Activated T-cell treated with anti-CD3 and anti-CD28 coated beads, Interleukin-2, amount 50 U/mL, for 1 hour (primary cell): Measurements from ENCODE around the gene KLHL25.

Experiments used
- DNase-seq: peaks from one replicate; pipeline ENCODE4 v3.0.0-alpha.2; 2020

The KLHL25 gene

DNA sequence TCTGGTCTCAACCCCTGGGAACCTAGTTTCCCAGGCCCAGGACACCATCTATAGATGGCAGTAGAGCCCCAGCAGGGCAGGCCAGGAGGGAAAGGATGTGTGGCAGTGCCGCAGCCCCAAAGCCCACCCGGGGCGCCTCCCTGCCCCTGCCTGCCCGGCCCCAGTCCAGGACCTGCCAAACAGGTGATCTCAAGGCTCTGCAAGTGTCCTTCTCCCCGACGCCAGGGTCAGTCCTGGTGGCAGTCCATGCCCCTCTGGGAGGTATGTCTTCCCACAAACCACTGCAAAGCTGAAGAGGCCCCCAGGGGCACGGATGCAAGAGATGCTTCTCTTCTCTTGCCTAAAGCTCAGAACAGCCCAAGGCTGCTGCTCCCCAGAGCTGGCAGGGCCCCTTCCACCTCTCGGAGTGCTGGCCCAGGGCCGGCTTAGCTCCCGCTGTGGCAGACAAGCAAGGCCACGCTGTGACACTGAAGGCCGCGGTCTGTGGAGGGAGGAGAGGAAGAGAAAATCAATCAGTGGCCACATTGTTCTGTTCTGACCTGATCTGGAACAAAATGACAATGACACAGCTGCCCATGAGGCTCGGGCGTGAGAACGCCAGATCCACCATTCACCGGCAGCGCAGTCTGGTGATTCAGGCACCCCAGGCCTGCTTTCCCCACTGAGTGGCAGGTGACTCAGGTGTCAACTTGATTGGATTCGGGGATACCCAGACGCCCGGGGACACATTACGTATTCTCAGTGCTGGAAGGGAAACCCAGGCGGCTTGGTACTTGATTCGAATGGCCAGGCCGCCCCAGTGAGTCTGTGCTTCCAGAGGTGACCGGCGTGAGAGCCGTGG, 34.0 kb downstream of the KLHL25 start:
- DNase-seq = no peak

GRCh38 chr15:85760049-85760448, 34.7 kb downstream of the KLHL25 start:
- no peak for DNase-seq

GRCh38 chr15:85759376-85759775, 35.3 kb downstream of the KLHL25 start:
- DNase-seq = no peak

DNA sequence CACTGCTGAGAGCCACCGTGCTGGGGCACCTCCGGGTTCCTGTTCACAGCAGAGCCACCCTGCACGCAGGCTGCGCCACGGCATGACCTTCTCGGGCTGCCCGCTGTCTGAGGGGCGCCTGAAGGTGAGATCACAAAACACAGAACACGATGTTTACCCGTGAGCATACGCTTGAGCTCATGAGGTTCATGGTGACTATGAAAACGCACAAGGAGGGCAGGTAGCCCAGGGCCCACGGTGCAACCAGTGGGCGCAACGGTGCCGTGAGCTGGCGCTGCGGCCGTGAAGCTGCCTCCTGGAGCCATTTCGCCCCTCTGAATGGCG, 36.1 kb downstream of the KLHL25 start:
- DNase-seq = no peak

GRCh38 chr15:85757939-85758654, 36.6 kb downstream of the KLHL25 start:
- DNase-seq = no peak

DNA sequence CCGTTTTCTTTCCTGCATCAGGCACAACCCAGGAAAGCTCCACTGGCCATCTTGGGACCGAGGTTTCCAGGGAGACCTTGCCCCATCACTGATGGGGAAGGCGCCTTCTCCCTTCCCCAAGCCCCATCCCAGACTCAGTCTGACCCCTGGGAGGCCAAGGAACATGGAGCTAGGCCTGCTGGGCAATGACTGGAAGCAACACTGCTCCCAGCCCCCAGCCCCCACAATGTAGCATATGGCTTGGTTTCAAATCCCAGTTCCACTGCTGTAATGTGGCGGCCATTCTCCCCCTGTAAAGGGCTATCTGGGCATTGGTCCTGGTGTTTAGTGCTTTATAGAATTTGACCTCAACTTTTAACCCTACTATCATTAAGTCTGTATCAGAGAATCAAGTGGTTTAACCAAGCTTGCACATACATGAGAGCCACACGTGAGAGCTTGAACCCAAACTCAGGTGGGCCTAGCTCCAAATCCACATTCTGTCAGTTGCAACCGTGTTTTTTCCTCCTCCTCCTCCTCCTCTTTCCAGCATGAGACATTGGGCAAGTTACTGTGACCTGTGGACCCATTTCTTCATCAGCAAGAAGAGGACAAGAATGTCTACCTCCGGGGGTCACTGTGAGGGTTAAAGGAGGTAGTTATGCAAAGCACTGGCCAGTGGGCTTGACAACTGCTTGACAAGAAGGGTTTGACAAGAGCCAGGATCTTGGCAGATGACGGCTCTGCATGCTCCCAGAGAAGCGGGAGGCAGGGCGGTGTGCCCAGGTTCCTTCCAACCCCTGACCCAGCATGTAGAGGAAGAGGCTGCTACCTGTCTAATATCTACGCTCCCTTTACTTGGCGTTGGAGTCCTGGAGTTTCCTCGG, 37.4 kb downstream of the KLHL25 start:
- no peak for DNase-seq

DNA sequence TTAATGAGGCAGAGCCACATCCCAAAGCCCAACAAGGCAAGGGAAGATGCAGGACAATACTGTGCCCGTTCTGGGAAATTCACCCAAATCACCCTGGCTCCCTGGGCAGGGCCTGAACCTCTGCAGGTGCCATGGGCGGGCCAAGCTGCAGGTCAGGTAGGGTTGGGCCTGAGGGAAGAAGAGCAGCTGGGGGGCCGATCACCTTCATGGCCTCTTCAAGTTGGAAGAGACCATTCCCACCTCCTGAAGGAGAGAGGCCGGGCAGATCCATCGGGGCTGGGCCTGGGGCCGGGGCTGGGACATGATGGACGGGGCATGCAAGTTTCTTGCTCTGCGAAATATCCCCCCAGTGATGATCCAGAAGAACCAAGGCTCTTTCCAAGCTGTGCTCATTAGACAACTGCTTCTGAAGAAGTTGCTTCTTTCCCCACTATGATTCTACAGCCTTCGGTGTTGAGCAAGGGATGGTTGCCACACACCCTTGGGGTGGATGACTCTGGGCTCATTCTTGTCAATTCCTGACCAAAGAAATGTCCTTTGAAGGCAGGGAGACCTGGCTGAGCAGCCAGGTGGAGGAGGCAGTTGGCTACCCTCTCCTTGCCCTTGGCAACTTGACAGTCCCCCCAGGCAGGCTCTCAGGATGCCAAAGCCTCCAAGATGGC, 38.2 kb downstream of the KLHL25 start:
- no peak for DNase-seq

DNA sequence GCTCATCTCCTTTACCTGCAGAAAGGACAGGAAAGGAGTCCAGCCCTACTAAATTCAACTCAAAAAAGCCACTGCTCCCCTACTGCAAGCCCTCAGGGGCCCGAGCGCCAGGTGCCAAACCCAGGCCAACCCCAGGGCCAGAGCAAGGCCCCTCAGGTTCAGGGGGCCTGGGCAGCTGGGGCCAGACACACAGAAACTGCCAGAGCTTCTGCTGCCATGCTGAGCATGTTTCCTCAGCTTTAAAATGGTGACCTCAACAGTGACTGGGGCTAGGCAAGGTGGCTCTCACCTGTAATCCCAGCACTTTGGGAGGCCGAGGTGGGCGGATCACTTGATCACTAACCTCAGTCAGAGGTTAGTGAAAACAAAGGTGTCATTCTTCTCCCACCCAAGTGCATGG, 38.8 kb downstream of the KLHL25 start:
- no peak for DNase-seq

GRCh38 chr15:85755471-85755870, 39.3 kb downstream of the KLHL25 start:
- DNase-seq = no peak

- DNase-seq = no peak
These were observed 39.7 kb downstream of the KLHL25 start for GRCh38 chr15:85754989-85755388.

- DNase-seq = no peak
These were observed 40.8 kb downstream of the KLHL25 start for GRCh38 chr15:85753791-85754452.

GRCh38 chr15:85753261-85753660, 41.5 kb downstream of the KLHL25 start:
- DNase-seq = no peak

DNA sequence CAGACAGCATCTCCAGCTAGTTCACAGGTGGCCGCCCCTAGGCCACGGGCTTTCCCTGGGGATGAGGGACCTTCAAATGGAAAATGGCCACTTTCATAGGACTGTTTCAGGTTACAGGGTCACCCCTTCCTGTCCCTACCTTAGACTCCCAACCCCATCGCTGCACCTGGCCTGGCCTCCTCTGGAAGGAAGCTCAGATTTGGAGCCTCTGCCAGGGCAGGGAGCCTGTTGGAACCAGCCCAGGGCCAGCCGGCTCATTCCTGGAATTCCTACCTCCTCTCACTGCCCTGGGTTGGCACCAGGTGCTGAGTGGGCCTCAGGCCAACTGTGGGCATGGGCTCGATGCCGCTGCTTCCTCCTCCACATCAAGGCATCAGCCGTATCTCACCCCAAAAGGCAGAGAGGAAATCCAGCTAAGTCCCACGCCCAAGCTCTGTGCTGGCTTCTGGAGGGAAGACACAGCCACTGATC, 42.2 kb downstream of the KLHL25 start:
- DNase-seq = no peak

GRCh38 chr15:85752124-85752475, 42.6 kb downstream of the KLHL25 start:
- no peak for DNase-seq

GRCh38 chr15:85751291-85752123, 43.2 kb downstream of the KLHL25 start:
- DNase-seq = peak; percentile 17

DNA sequence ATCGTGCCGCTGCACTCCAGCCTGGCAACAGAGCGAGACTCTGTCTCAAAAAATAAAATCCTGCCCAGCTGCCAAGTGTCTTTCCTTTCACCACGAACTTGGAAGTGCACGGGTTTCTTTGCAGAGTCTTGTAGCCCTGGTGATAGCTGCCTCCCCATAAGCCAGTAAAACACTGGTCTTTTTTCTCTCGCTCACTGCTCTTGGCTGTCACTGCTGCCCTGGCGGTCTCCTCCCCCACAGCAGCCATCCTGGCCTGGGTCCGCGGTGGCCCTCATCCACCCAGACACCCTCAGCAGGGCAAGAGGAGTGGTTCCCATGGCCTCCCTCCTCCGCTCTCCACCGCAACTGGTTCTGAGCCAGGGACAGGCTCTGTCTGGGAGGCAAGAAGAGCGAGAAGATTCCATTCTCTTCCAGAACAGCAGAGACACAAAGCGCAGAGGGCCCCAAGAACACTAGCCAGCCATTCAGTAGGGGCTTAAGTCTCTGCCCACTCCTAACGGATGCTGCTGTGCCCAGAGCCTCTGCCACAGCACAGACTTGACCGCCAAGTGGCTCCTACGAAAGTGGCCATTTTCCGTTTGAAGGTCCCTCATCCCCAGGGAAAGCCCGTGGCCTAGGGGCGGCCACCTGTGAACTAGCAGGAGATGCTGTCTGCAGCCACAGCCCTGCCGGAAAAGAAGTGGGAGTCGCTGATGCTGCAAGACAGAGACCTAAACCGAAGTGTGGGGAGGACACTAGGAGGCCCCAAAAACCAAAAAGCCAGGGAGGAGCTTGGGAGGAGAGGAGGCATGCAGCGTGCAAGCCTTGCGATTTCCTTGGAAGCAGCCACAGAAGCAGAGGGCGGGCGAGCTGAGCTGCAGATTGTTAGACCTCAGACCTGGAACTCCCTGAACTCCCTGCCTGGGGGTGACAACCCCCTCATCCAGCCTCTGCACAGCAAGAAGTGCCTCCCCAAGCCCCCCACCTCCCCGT, 44.1 kb downstream of the KLHL25 start:
- DNase-seq = peak; percentile 24

DNA sequence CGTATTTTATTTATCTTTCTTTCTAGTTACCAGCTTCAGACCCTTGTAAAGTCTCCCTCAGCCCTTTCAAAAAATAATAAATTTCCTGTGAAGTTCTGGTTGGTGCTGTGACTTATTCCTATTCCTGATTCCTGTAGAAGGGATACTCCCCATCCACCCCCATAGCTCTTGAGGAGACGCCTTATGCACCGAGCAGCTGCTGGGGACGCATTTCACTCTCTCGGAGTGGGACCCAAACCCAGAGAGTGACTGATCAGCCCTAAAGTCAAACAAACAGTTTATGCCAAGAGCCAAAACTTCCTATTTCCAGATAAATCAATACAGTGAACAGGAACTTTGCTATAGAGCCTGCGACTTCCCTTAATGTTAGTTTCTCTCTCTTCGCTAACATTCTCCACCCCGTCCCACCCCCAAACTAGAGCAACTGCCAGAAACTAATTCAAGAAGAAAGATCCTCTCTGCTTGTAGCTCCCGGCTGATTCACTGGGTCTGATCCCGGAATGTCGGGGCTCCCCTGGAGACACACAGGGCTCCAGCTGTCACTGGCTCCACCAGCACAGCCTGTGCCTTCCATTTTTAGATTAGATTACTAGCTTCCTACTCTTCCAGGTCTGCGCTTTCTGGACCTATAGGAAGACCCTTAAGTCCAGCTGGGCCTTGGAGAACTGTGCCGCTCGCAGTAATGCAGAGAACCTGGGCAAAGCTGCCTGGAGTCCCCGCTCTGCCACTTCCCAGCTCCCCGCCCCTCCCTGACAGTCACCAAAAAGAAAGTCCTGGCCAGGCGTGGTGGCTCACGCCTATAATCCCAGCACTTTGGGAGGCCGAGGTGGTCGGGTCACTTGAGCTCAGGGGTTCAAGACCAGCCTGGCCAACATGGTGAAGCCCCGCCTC, 45.2 kb downstream of the KLHL25 start:
- peak; percentile 20 for DNase-seq

DNA sequence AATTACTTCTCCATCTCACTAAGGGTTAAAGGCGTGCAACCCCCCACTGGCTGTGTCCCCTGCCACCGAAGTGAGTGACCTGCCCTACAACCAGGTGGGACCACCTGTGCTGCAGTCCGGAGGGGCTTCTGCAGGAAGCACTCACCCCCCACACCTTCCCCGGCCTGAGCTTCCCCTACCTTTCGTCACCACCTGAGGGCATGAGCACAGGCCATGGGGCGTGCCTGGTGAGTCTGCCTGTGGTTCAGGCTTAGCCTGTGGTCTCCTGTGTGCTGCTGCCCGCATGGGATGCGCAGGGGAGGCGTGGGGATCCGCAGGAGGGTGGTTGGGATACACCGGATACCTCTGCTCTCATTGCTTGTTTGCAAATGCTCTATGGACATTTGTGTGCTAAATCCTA, 46.0 kb downstream of the KLHL25 start:
- peak; percentile 18 for DNase-seq

DNA sequence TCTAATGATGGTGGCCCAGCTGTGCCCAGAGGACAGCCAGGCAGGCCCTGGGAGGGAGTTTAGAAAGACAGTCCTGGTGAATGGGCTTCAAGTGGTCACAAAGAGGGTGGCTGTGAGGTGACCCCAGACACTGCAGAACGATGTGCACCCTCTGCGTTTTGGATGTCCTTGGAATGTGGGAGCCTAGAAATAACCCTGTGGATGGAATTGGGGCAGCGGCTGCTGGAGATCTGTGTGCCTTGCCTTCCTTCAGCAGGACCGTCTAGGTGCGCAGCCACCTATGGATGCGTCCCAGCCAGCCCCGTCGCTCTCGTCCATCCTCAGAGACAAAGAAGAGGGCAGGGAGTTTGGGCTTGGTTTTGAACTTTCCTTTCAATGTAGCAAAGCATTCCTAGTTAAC, 46.5 kb downstream of the KLHL25 start:
- DNase-seq = no peak
